GM21619 (cell line): Measurements from ENCODE around the gene TIMM23.
"Not testable (repeated sequence)": the region's sequence is repeated elsewhere in the genome, so short reads cannot be mapped to it uniquely, and the experiment has no call there.

Source experiments
- ATAC-seq: cut with Tn5 transposase; IDR thresholded peaks from one replicate; pipeline ENCODE4 v1.9.1; 2021; ENCODE audit not compliant: unreplicated experiment

The TIMM23 gene

GRCh38 chr10:46020344-46020657 lies 48.0 kb downstream of the TIMM23 start:
- no peak for ATAC-seq

GRCh38 chr10:46022978-46023702 lies 50.9 kb downstream of the TIMM23 start:
- peak; percentile 91 for ATAC-seq

- ATAC-seq: no peak
Measured at GRCh38 chr10:46024948-46025347, 52.7 kb downstream of the TIMM23 start.

GRCh38 chr10:46025406-46025805 lies 53.1 kb downstream of the TIMM23 start:
- no peak for ATAC-seq

GRCh38 chr10:46026106-46026505 lies 53.8 kb downstream of the TIMM23 start:
- ATAC-seq: no peak

GRCh38 chr10:46028584-46029460 lies 56.5 kb downstream of the TIMM23 start:
- peak; percentile 32 for ATAC-seq

- no peak for ATAC-seq
Measured at GRCh38 chr10:46029461-46030030, 57.3 kb downstream of the TIMM23 start.

- peak; percentile 97 for ATAC-seq
Measured at GRCh38 chr10:46030091-46030937, 58.0 kb downstream of the TIMM23 start, which contains the start of gene NCOA4. Gene NCOA4, minus strand, starts transcription at chr10:46030623. Its CDS starts 13,943 bp downstream, at chr10:46016680.

GRCh38 chr10:46031648-46032532 lies 59.6 kb downstream of the TIMM23 start:
- ATAC-seq: no peak

- ATAC-seq: no peak
Measured at GRCh38 chr10:46033602-46034011, 61.3 kb downstream of the TIMM23 start.

GRCh38 chr10:46035923-46036849 lies 63.9 kb downstream of the TIMM23 start:
- ATAC-seq: no peak

- ATAC-seq: no peak
Measured at GRCh38 chr10:46037107-46037825, 65.0 kb downstream of the TIMM23 start.

GRCh38 chr10:46040004-46040403 lies 67.7 kb downstream of the TIMM23 start:
- no peak for ATAC-seq

GRCh38 chr10:46042527-46042926 lies 70.2 kb downstream of the TIMM23 start:
- ATAC-seq: no peak

- no peak for ATAC-seq
Measured at GRCh38 chr10:46046261-46046660, 74.0 kb downstream of the TIMM23 start, which contains the start of gene MSMB. Gene MSMB, minus strand, starts transcription at chr10:46046269. Its CDS starts 32 bp downstream, at chr10:46046237.

- ATAC-seq: no peak
Measured at GRCh38 chr10:46048152-46048551, 75.9 kb downstream of the TIMM23 start.

GRCh38 chr10:46049497-46049831 lies 77.2 kb downstream of the TIMM23 start:
- ATAC-seq: not testable (repeated sequence)

GRCh38 chr10:46050941-46051623 lies 78.8 kb downstream of the TIMM23 start:
- no peak for ATAC-seq
